Stimulated activated CD4-positive, alpha-beta T cell treated with anti-CD3 and anti-CD28 coated beads, Interleukin-12 subunit alpha, Interleukin-12 subunit beta, amount 100 ng/mL, for 4 hours (primary cell): Measurements from ENCODE around the gene CTTNBP2.

Source experiments
- DNase-seq: peaks from one replicate; pipeline ENCODE4 v3.0.0-alpha.2; 2020

CTTNBP2 gene

DNA sequence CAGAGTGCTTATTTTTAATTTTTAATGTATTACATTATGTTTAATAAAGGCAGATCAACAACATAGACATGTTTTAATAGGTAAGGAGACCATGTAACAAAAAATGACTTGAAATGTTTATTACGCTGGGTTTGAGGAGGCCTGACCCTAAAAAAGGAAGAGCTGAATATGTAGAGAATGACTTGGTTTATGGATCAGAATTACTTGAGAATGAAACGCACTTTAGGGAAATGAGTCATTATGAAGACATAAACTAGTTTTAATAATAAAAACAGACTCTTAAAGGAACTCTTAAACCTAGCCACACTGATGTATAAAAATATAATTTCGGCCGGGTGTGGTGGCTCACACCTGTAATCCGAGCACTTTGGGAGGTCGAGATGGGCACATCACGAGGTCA, 56.5 kb downstream of the CTTNBP2 start:
- DNase-seq, result no peak

DNA sequence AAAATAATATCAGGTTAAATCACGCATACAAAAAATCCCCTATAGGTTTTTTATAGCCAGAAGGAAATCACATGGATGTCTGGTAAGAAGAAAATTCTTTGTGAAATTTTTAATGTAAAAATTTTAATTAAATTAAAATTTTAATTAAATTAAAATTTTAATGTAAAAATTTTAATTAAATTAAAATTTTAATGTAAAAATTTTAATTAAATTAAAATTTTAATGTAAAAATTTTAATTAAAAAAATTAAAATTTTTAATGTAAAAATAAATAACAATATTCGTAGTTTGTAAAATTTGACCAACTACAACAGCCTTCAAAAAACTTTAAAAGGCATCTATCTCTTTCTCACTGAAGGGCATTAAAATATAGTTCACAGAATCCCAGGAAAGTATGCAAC, 61.5 kb downstream of the CTTNBP2 start:
- DNase-seq, result no peak

DNA sequence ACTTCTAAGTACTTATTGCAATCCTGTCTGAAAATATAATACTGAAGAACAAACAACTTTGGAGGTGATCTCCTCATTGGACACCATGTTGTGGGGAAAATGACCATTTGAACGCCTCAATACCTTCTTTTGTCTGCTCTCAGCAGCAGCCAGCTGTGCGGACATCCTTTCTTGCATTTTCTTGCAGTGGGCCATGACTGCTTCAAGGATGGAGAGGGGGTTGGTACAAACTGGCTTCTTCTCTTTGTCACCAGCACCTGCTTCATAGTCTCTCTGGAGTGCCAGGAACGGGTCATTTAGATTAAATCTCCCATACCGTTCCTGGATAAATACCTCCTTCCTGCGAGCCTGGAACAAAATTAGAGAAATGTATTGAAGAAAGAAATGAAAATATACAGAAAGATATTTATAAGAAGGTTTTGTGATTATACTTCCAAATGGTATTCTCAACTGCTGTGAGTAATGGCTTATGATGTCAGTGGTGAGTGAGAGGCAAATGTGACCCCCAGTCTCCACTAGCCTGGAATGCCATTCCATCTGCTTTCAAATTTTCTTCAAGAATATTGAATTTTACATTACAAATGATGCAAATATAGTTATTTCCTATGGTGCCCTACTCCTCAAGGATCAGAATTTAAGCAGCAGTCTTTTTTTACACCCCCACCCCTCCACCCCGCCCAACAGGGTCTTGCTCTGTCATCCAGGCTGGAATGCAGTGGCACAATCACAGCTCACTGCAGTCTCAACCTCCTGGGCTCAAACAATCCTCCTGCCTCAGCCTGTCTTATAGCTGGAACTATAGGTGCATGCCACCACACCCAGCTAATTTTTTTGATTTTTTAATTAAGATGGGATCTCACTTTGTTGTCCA, 62.4 kb downstream of the CTTNBP2 start:
- no peak for DNase-seq

DNA sequence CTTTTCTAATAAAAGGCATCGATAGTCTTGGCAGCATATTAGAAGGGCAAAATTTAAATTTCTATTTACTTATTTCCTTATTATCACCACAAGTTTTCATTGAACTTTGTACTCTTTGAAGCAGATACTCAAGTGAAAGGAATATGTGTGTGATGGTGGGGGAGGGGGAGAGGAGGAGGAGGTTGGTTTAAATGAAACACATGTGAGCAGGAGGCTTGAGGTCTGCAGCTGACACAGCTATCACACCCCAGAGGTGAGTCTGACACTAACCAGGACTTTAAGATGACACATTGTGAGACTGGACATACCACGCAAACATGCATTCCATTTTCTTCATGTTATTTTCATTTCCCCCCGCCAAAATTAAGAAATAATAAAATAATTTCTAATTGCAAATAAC, 63.3 kb downstream of the CTTNBP2 start:
- no peak for DNase-seq

DNA sequence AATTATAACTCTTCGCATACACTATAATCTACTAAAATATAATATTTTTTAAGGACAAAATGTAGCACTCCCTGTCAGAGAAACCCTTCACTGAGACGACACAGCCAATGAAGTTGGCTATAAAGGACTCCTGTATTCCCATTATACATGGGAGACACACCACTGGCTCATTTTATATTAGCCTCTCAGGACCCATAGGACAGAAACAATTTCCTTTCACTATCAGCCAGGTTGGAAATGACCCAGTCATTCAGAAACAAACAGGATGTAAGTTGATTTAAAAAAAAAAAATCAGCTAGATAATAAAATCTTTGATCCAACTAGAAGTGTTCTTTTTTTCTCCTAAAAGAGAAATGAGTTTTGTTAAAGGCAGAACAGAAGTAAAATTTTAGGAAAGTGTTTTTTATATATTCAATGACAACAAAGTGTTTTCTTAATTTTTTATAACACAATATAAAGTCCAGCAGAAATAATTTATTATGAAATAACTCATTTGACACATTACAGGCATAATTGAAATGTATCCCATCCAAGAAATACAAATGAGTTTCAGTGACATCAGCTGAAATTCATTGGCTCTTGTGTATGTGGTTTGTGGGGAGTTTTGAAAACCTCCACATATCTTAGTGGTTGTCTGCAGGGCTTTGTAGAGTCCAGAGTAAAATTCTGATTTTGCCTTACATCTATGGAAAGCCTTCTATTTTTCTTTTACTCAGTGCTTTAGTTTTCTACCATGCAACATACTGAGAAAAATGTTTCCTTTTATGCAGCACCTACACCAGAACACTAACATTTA, 64.1 kb downstream of the CTTNBP2 start:
- no peak for DNase-seq

DNA sequence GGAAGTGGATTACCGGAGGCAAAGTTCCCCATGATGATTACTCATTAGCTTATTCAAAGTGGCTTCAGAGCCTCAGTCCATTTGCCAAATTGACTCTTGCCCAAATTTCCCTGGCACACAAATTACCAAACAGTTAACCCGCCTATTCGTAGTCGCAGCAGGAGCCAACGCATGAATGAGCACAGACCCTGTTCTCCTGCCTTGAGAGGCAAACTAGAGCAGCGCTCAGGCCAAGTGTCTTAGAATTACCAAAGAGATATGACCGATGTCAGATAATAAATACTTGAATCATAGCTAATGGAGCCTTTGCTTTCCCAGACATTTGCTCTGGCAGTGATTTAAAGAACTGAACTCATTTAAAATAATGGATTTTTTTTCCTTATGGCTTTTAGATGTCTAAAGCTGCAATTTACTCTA, 64.9 kb downstream of the CTTNBP2 start:
- DNase-seq, result no peak

DNA sequence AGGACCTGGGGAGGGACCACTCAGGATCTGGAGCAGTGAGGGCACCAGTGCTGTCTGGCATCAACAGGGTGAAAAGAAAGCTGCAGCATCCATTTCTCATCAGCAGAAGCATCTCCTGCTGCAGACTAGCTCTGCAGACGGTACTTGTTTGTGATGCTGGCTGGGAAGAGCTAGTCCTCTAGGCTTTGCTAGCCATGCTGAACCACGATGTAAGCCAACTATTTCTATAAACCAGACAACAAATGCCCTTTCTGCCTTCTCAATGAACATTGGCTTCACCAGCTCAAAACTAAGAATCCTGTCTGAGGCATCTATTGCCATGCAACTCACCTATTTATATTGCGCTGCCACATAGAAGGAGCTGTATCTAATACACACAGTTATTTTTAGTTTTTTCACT, 65.6 kb downstream of the CTTNBP2 start:
- no peak for DNase-seq

DNA sequence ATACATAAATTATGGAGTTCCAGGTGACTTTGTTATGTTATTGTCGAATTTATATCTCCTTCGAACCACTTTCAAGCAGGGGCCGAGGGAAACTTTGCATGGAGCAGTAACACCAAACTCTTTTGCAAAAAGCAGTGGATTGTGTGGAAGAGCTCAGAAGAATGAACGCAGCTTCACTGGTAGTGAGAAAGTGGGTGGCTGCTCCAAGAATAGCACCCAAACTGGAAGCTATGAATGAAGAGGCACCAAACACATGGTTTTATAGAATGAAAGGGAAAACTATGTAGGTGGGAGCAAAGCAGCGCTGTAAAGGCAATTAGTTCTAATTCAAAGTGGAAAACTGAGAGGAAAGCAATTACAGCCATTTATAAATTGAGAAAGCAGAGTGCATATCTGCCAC, 67.2 kb downstream of the CTTNBP2 start:
- DNase-seq, result no peak

DNA sequence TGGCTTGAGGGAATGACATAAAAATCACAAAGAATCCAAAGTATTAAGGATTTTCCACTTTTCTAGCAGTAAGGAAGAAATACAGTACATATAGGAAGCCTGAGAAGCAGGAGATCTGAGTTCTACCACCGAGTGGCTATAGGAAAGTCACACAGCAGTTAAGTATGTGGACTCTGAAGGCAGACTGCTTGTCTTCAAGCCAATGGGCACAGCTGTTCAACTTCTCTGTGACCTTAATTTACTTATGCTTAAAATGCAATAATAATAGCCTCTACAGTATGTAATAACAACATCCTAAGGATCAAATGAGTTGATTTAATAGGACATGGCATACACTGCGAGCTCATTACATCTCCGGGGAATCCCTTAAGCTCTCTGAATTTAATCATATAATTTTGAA, 68.0 kb downstream of the CTTNBP2 start:
- no peak for DNase-seq

DNA sequence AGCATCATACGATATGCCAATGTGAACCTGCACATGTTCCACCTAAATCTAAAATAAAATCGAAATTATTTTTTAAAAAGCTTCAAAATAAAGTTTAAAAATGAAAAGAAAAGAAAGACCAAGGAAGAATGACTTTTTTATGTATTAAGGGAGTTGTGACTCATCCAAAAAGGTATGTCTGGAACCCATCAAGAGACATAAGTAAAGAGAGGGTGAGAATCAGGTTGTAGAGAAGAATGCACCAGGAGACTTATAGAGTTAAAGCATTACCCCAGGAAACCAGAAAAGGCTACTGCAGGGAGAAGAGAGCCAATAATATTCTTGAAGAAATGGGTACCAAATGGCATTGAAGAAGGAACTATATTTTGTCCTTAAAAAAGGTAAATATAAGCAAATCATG, 69.8 kb downstream of the CTTNBP2 start:
- no peak for DNase-seq

DNA sequence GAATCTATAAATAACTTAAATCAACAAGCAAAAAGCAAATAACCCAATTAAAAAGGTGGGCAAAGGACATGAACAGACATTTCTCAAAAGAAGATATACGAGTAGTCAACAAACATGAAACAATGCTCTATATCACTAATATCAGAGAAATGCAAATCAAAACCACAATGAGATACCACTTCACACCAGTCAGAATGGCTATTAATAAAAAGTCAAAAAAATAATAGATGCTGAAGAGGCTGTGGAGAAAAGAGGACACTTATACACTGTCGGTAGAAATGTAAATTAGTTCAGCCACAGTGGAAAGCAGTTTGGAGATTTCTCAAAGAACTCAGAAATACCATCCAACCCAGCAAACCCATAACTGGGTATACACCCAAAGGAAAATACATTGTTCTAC, 70.6 kb downstream of the CTTNBP2 start:
- DNase-seq, result no peak

DNA sequence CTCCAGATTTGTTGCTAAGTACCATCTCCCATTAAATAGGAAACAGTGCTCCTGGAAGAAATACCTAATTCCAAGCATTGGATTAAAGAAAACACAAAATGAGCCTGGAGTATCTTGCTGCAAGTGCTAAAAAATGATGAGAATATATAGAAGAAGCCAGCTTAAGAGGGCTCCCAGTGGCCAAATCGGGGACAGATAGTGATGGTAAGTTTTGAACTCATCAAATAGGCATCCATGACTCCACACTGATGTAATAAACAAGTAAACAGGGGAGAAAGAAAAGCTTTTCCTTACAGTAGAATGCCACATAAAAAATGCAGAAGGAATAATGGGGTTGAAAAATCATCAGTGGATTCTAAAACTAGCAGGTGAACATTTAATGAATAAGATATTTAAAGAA, 72.4 kb downstream of the CTTNBP2 start:
- no peak for DNase-seq

DNA sequence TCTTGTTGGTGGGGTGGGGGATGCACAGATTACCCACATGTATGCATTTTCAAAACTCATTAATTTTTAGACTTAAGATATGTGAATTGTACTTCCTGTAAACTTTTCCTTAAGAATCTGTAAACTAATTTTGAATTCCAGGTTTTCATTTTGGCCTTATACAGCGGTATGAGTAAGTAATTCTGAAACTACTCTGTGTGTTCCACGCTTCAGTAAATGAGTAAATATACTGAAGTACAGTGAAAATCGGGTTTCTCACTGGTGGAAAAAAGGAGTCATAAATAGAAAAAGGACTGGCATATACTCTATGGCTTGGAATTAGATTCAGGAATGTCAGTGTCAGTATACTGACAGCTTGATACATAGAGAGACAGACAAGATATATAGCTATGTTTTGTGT, 72.8 kb downstream of the CTTNBP2 start:
- DNase-seq, result no peak

DNA sequence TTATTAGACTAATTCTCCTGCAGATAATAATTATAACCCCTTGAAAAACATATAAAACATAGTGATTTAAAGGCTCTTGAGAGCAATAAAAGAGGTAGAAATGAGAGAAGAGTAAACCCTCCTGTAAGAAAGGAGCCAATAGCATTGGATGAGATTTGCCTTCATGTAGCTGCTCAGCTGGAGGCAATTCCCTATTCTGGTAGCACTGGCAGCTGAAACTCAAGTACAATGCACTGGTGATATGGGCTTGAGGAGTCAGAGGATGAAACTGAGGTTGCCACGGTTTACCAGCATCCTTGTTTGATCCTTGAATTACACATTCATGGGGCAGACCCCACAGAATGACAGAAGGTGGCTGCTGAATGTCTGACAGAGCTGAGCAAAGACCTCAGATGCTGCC, 76.4 kb downstream of the CTTNBP2 start:
- DNase-seq, result no peak

DNA sequence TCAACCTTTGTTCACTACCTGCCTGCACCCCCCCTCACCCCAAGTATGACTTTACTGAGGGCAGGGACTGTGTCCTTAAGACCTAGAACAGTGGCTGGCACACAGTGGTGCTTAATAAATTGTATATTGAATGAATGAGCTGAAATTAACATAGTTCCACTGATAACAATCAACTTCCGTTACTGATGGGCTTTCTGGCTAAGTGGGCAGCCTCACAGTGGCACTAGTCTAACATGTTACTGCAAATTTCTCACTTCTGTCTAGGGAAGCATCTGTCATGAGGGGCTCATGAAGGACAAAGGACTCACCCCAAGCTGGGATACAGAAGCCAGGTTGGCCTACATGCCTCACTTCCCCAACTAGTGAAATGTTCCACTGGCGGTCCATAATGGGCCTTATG, 79.3 kb downstream of the CTTNBP2 start:
- DNase-seq, result no peak

DNA sequence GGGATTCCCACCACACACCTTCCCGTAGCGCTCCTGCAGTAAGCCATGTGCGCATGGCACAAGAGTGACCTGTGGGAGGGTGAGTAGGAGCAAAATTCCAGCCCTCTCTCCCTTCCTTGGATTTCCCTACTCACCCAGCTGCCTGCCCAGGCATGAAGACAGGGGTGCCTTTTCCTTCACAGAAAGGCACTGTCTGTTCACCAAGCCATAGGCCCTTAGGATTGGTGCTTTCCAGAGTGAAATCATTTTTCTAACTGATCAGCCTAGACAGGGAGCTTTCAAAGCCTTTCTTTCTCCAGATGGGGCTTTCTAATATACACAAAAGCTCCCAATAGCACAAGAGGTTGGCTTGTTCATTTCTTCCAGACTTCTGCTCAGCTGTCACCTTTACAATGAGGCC, 79.7 kb downstream of the CTTNBP2 start:
- DNase-seq, result no peak

DNA sequence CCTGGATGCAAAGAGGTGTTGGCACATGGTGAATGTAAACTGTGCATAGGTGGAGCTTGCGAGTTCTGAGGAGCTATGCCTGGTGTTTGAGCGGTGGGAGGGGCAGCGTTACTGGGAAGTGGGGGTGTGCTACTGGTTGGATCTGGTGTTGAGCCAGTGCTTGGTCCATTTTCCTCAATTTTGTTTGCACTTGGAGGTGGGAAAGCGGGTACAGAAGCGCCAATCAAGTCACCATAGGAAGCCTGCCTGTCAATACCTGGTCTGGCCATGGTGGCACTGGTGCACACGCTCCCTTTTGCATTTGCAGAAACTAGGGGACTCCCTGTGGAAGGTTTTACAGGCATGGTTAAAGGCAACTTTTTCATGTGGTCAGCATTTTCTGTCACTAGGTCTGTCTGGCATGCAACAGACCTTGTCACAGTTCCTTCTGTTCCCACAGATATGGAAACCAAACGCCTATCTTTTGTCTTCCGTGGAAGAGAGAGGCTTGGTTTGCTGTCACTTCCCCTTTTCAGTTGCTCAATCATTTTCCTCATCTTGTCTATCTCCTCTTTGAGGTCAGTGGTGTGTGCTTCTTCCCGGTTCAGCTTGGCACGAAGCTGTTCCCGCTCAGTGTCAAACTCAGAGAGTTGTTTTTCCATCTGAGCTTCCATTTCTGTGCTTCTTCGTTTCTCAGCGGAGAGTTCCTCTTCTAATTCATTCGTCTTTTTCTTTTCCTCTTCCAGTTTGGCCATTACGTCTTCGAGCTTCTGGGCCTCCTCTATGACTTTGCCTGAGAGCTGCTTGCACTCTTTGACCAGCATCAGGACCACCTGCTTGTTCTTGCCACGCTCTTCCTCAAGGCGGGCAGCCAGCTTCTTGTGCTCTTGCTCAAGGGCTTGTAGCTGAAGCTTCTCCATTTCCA, 81.1 kb downstream of the CTTNBP2 start:
- DNase-seq, result no peak

DNA sequence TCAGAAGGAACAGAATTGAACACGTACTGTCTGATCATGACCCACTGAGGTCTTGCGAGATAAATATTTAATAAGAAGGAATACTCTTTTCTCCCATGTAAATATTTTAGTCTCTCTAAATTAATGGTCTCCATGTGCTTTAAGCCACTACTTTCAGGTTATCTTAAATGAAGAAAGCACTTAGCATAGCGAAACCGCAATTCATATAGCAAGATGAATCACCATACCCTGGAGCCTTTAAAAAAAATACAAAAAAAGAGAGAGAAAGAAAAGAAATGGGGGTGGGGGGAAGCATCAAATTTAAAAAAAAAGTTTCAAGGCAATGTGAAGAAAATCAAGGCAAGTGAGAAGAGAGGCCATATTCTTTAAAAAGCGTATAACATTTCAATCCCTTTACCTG, 82.5 kb downstream of the CTTNBP2 start:
- no peak for DNase-seq

DNA sequence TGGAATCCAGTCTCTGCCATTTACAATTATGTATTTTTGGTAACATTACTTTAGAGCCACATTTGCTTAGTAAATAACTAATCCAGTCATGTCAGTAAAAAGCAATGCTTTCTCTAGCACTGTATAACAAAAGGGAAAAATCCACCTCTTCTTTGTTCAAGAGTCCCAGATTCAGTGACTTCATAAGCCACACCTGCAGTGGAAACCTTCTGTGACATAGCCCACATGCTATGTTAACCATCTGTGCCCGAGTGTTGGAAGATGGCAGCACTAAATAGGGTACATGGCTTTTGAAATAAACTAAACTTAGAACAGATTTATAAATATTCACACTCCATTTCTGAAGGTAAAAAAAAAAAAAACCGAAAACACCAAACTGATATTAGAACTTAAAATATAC, 83.0 kb downstream of the CTTNBP2 start:
- no peak for DNase-seq

DNA sequence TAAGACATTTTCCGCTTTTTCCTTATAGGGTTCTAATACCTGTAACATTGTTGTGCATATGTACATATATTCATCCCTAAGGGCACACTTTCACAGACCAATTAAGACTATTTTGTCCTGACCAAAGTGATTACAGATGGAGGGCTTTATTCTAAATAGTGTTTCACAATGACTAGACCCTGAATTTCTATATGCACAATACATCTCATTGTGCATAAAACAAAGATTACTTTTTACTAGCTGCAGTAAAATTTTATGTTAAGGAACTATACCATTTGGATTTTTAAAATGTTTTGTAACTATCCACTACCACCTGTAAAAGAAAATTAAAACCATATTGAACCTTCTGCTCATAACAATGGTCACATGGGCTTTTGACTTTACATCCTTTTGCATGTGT, 87.8 kb downstream of the CTTNBP2 start:
- DNase-seq, result no peak

DNA sequence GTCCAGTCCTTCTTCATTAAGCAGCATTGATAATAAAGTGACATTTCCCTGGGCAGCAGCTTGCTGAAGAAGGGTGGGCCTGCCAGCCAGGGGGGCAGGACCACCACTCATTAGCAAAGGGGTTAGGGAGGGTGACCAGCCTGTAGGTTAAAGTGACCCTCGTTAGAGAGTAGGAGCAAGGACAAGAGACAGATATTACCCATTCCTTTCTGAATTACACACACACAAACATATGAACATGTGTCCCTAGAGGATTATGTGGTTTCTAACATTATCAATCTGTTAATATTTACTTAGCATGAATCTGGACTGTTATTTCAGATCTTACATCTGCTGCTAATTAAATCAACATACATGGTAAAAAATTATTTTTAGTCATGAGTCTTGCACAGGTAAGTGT, 88.9 kb downstream of the CTTNBP2 start:
- no peak for DNase-seq

DNA sequence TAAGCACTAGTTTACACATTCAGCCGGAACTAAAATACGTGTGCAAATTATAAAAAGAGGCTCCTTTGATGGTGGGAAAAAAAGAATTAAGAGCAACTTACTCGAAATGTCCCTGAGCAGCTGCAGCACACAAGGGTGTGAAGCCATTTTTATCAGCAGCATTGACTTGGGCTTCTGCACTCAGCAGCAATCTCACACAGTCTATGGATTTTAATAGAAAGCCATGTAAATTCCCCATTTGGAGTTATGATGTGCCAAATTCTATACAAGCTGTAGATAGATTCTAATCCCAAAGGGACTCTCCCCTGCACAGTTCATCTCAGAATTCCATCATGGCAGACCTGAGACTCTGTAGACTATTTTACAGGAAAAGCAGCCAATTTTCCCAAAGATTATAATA, 90.5 kb downstream of the CTTNBP2 start:
- no peak for DNase-seq

DNA sequence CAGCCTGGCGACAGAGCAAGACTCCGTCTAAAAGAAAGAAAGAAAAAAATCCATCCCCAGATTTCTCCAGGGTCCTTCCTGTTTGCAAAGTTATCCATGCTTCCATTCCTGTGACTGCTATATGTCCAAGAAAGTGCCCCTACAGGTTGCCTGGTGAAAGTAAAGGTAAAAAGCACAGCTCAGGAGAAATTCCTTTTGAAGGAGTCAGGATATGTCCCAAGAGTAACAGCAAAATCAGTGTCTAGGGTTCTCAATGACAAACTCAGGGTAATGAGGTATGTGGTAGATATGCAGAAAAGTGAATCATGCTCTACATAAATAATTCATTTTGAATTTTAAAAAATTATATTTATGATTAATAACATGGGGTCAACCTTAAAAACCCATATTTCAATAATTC, 91.5 kb downstream of the CTTNBP2 start:
- DNase-seq, result no peak
